HepG2 (cell line): ENCODE results near the gene TGM2. TPM values are rescaled to one million over a fixed set of nuclear protein-coding genes. Genes with fewer than 3 reads are reported as not detected.
A peak's percentile ranks its signal among the peaks of the same experiment; 100 is the strongest.

Source experiments
- ETS1 ChIP-seq: sonication (generic); formaldehyde crosslinking; IDR thresholded peaks from 2 replicates; pipeline ENCODE4 v1.4.0; 2020; ENCODE audit warnings: missing genetic modification reagents
- FOXK2 ChIP-seq: fragments of 450-650 bp; IDR thresholded peaks from 2 replicates; pipeline ENCODE4 v1.6.1; 2016
- HNF4A ChIP-seq: sonication (generic); formaldehyde crosslinking; IDR thresholded peaks from 2 replicates; pipeline ENCODE4 v1.4.0; 2020; ENCODE audit warnings: missing genetic modification reagents
- JUNB ChIP-seq: sonication (generic); formaldehyde crosslinking; IDR thresholded peaks from 2 replicates; pipeline ENCODE4 v1.8.0; 2022; ENCODE audit warnings: missing genetic modification reagents, mild to moderate bottlenecking, borderline replicate concordance
- MED1 ChIP-seq: sonication (generic); formaldehyde crosslinking; IDR thresholded peaks from 2 replicates; pipeline ENCODE4 v1.4.0; 2020; ENCODE audit warnings: missing genetic modification reagents
- MEIS2 ChIP-seq: sonication (generic); formaldehyde crosslinking; IDR thresholded peaks from 2 replicates; pipeline ENCODE4 v1.9.0; 2021; ENCODE audit warnings: mild to moderate bottlenecking, missing genetic modification reagents
- NR2F6 ChIP-seq, 2 experiments: IDR thresholded peaks; 2 replicates each; pipeline ENCODE4 v1.6.1; 2016; ENCODE audit warnings: antibody characterized with exemption in 1 of 2, mild to moderate bottlenecking in 1 of 2
- PAF1 ChIP-seq: IDR thresholded peaks from 2 replicates; pipeline ENCODE4 v1.6.1; 2016; ENCODE audit warnings: missing genetic modification reagents, missing compliant biosample characterization
- PATZ1 ChIP-seq: sonication (generic); formaldehyde crosslinking; IDR thresholded peaks from 2 replicates; pipeline ENCODE4 v1.4.0; 2020; ENCODE audit warnings: missing genetic modification reagents
- PHF8 ChIP-seq: sonication (generic); formaldehyde crosslinking; IDR thresholded peaks from 2 replicates; pipeline ENCODE4 v1.5.0; 2020; ENCODE audit warnings: missing genetic modification reagents
- RFXAP ChIP-seq: sonication (generic); formaldehyde crosslinking; IDR thresholded peaks from 2 replicates; pipeline ENCODE4 v1.4.0; 2020; ENCODE audit warnings: missing genetic modification reagents, borderline replicate concordance
- RNF2 ChIP-seq: fragments of 450-650 bp; conservative IDR thresholded peaks from 2 replicates; pipeline ENCODE4 v1.6.1; 2016; ENCODE audit warnings: low read depth
- SP4 ChIP-seq: sonication (generic); formaldehyde crosslinking; IDR thresholded peaks from 2 replicates; pipeline ENCODE4 v1.8.1; 2023; ENCODE audit warnings: mild to moderate bottlenecking, missing genetic modification reagents
- SPEN ChIP-seq: sonication (generic); formaldehyde crosslinking; IDR thresholded peaks from 2 replicates; pipeline ENCODE4 v1.5.1; 2020; ENCODE audit warnings: low read depth, mild to moderate bottlenecking, missing genetic modification reagents
- SSRP1 ChIP-seq: IDR thresholded peaks from 2 replicates; pipeline ENCODE4 v1.6.1; 2016; ENCODE audit warnings: control low read depth
- TCF12 ChIP-seq, 2 experiments: fragments of 450-650 bp in 1 of 2; sonication (generic) in 1 of 2; formaldehyde crosslinking in 1 of 2; IDR thresholded peaks; 2 replicates each; pipeline versions ENCODE4 v1.6.1 to v1.8.0; 2017 to 2022; ENCODE audit warnings: antibody characterized with exemption in 1 of 2, mild to moderate bottlenecking in 1 of 2, missing genetic modification reagents in 1 of 2, moderate library complexity in 1 of 2
- TCF7 ChIP-seq: sonication (generic); IDR thresholded peaks from 2 replicates; pipeline ENCODE4 v1.6.1; 2016; ENCODE audit warnings: antibody characterized with exemption, low read depth
- THAP7 ChIP-seq: sonication (generic); formaldehyde crosslinking; IDR thresholded peaks from 2 replicates; pipeline ENCODE4 v1.8.1; 2023; ENCODE audit warnings: mild to moderate bottlenecking, missing genetic modification reagents
- ZNF121 ChIP-seq: sonication (generic); formaldehyde crosslinking; IDR thresholded peaks from 2 replicates; pipeline ENCODE4 v1.5.0; 2020; ENCODE audit warnings: mild to moderate bottlenecking, missing genetic modification reagents
- ZNF234 ChIP-seq: sonication (generic); formaldehyde crosslinking; conservative IDR thresholded peaks from 2 replicates; pipeline ENCODE4 v1.5.1; 2020; ENCODE audit warnings: mild to moderate bottlenecking, missing genetic modification reagents
- ZNF3 ChIP-seq: IDR thresholded peaks from 2 replicates; pipeline ENCODE4 v1.7.0; 2017; ENCODE audit warnings: inconsistent platforms
- ZNF501 ChIP-seq: sonication (generic); formaldehyde crosslinking; IDR thresholded peaks from 2 replicates; pipeline ENCODE4 v1.5.1; 2020; ENCODE audit warnings: mild to moderate bottlenecking, moderate library complexity, missing genetic modification reagents
- ZNF580 ChIP-seq: IDR thresholded peaks from 2 replicates; pipeline ENCODE4 v1.6.1; 2016; ENCODE audit warnings: low read depth, borderline replicate concordance
- ZNF724P ChIP-seq: sonication (generic); formaldehyde crosslinking; IDR thresholded peaks from 2 replicates; pipeline ENCODE4 v1.8.0; 2022; ENCODE audit warnings: missing genetic modification reagents, borderline replicate concordance
- ZNF781 ChIP-seq: sonication (generic); formaldehyde crosslinking; IDR thresholded peaks from 2 replicates; pipeline ENCODE4 v1.5.1; 2020; ENCODE audit warnings: borderline replicate concordance, mild to moderate bottlenecking, missing genetic modification reagents; ENCODE audit errors: not compliant biosample characterization
- ZNF878 ChIP-seq: sonication (generic); formaldehyde crosslinking; IDR thresholded peaks from 2 replicates; pipeline ENCODE4 v1.8.1; 2023; ENCODE audit warnings: mild to moderate bottlenecking, missing genetic modification reagents, moderate library complexity
- ZNF879 ChIP-seq: sonication (generic); formaldehyde crosslinking; IDR thresholded peaks from 2 replicates; pipeline ENCODE4 v1.8.1; 2023; ENCODE audit warnings: missing genetic modification reagents
- ZSCAN20 ChIP-seq: sonication (generic); formaldehyde crosslinking; IDR thresholded peaks from 2 replicates; pipeline ENCODE4 v1.4.0; 2020; ENCODE audit warnings: missing genetic modification reagents, mild to moderate bottlenecking, borderline replicate concordance
- polyA plus RNA-seq, 8 experiments: library from polyadenylated mRNA; depleted of rRNA in 3 of 8; stranded (reverse) in 7 of 8; unstranded in 1 of 8; fragments of >200 nt; fragmentation: Illumina TruSeq in 4 of 8; extraction: Trizol in 4 of 8; gene quantifications; 2 replicates each; pipeline versions ENCODE4 v1.2.1 to v1.2.3, GENCODE V29; 2011 to 2016; ENCODE audit warnings: low read depth in 4 of 8, missing spikeins in 1 of 8, mixed read lengths in 1 of 8; ENCODE audit not compliant: insufficient read depth in 1 of 8
- total RNA-seq, 5 experiments: library from RNA; depleted of rRNA; stranded (reverse); fragments of >200 nt; fragmentation: Illumina TruSeq; extraction: Trizol; gene quantifications; 2 replicates each; pipeline ENCODE4 v1.2.3, GENCODE V29; 2016; ENCODE audit warnings: low read depth in 1 of 5

TGM2 gene
- total and polyA plus RNA-seq, 2 of the 13 experiments (the other 11 are each of a cell fraction or from before 2014, with no cell fraction given): 4.2 to 46.4 TPM

- TF ChIP-seq THAP7 (CRISPR knock-in tag) (0 out of 2 replicates have a peak, but pooled peaks have one; percentile 11), ETS1 (CRISPR knock-in tag) (0 out of 2 replicates have a peak, but pooled peaks have one; percentile 56), SSRP1 (CRISPR knock-in tag) (peak; percentile 89), RFXAP (CRISPR knock-in tag) (peak; percentile 27; the same call in 1 of the 2 replicates), MED1 (CRISPR knock-in tag) (no peak), ZNF781 (CRISPR knock-in tag) (peak; percentile 19), TCF12 (IDR thresholded peaks at IDR 0.05) (no peak), TCF12 (CRISPR knock-in tag; IDR thresholded peaks at IDR 0.05) (no peak), SPEN (CRISPR knock-in tag) (no peak), PAF1 (no peak), ZNF3 (0 out of 2 replicates have a peak, but pooled peaks have one; percentile 42), PATZ1 (CRISPR knock-in tag) (0 out of 2 replicates have a peak, but pooled peaks have one; percentile 11), ZNF878 (CRISPR knock-in tag) (no peak), RNF2 (no peak), ZSCAN20 (no peak), NR2F6 (IDR thresholded peaks at IDR 0.05) (0 out of 2 replicates have a peak, but pooled peaks have one; percentile 17), NR2F6 (CRISPR knock-in tag; IDR thresholded peaks at IDR 0.05) (0 out of 2 replicates have a peak, but pooled peaks have one; percentile 8), PHF8 (CRISPR knock-in tag) (no peak), ZNF121 (CRISPR knock-in tag) (peak; percentile 94), ZNF879 (CRISPR knock-in tag) (no peak), ZNF501 (CRISPR knock-in tag) (peak; percentile 78; the same call in 1 of the 2 replicates), ZNF234 (no peak), HNF4A (peak; percentile 39; the same call in 1 of the 2 replicates), ZNF724P (CRISPR knock-in tag) (0 out of 2 replicates have a peak, but pooled peaks have one; percentile 34), MEIS2 (no peak), TCF7 (no peak), JUNB (CRISPR knock-in tag) (no peak), FOXK2 (no peak), SP4 (CRISPR knock-in tag) (peak; percentile 27; the same call in 1 of the 2 replicates), ZNF580 (CRISPR knock-in tag) (0 out of 2 replicates have a peak, but pooled peaks have one; percentile 18)
Measured at GRCh38 chr20:38133680-38134426, 31.2 kb downstream of the TGM2 start (continued).
